Nephron (organoid): ENCODE data around the gene ANTXRL.
"Not testable (repeated sequence)": the region's sequence is repeated elsewhere in the genome, so short reads cannot be mapped to it uniquely, and the experiment has no call there.

ENCODE experiments used
- H3K27ac Mint-ChIP-seq, 3 experiments: 2 replicates each; pipeline ENCODE4 v1.8.0; 2020; ENCODE audit warnings: mixed read lengths in 3 of 3, mild to moderate bottlenecking in 2 of 3, moderate library complexity in 1 of 3
- H3K27me3 Mint-ChIP-seq: 2 replicates; pipeline ENCODE4 v1.8.0; 2021; ENCODE audit warnings: low read depth, mild to moderate bottlenecking, moderate library complexity, mixed read lengths
- H3K36me3 Mint-ChIP-seq: 2 replicates; pipeline ENCODE4 v1.8.0; 2020; ENCODE audit warnings: low read depth, mixed read lengths
- H3K4me1 Mint-ChIP-seq: 2 replicates; pipeline ENCODE4 v1.8.0; 2020; ENCODE audit warnings: mixed read lengths
- H3K4me3 Mint-ChIP-seq, 3 experiments: 2 replicates each; pipeline ENCODE4 v1.8.0; 2020; ENCODE audit warnings: mild to moderate bottlenecking in 3 of 3, mixed read lengths in 3 of 3, moderate library complexity in 2 of 3
- H3K9me3 Mint-ChIP-seq: 2 replicates; pipeline ENCODE4 v1.8.0; 2020; ENCODE audit warnings: mixed read lengths
- CTCF ChIP-seq, 3 experiments: fragments of 200-600 bp; sonication (generic); IDR thresholded peaks; one replicate each; pipeline ENCODE4 v1.5.0; 2021; ENCODE audit warnings: antibody characterized with exemption in 3 of 3; ENCODE audit not compliant: unreplicated experiment in 3 of 3

Gene ANTXRL

GRCh38 chr10:46293832-46294640 is 7.2 kb downstream of the ANTXRL start:
- Mint-ChIP-seq H3K36me3 (no peaks in the 10 kb centered on the region), H3K4me1 (peaks cover 5% of the 10 kb centered on the region), H3K9me3 (no peaks in the 10 kb centered on the region), H3K4me3 (no peak overlapping the region), H3K27ac (no peak overlapping the region), H3K27me3 (peaks cover 17% of the 10 kb centered on the region)
- TF ChIP-seq CTCF (IDR thresholded peaks at IDR 0.05; ENCODE audit: unreplicated experiment in 3 of 3) = no peak

- H3K4me3 Mint-ChIP-seq = no peak overlapping the region
- peaks cover 10% of the 10 kb centered on the region for H3K4me1 Mint-ChIP-seq
- no peaks in the 10 kb centered on the region for H3K9me3 Mint-ChIP-seq
Observed at GRCh38 chr10:46294641-46295220, 7.9 kb downstream of the ANTXRL start.

GRCh38 chr10:46295350-46296010 is 8.7 kb downstream of the ANTXRL start:
- not testable (repeated sequence) for H3K4me3 Mint-ChIP-seq, H3K9me3 Mint-ChIP-seq, H3K36me3 Mint-ChIP-seq, H3K27ac Mint-ChIP-seq
- Mint-ChIP-seq H3K27me3 (peaks cover 18% of the 10 kb centered on the region), H3K4me1 (peaks cover 13% of the 10 kb centered on the region)

More at GRCh38 chr10:46294641-46295220, 7.9 kb downstream of the ANTXRL start:
- Mint-ChIP-seq H3K36me3 (no peaks in the 10 kb centered on the region), H3K27me3 (peaks cover 18% of the 10 kb centered on the region), H3K27ac (no peak overlapping the region)
- TF ChIP-seq CTCF (IDR thresholded peaks at IDR 0.05; ENCODE audit: unreplicated experiment in 3 of 3) = no peak

- H3K36me3 Mint-ChIP-seq, H3K4me3 Mint-ChIP-seq, H3K9me3 Mint-ChIP-seq, H3K27ac Mint-ChIP-seq: not testable (repeated sequence)
- peaks cover 13% of the 10 kb centered on the region for H3K4me1 Mint-ChIP-seq
- H3K27me3 Mint-ChIP-seq = peaks cover 24% of the 10 kb centered on the region
Observed at GRCh38 chr10:46296086-46296485, 9.3 kb downstream of the ANTXRL start.

GRCh38 chr10:46296641-46297141 is 9.9 kb downstream of the ANTXRL start:
- peaks cover 20% of the 10 kb centered on the region for H3K27me3 Mint-ChIP-seq
- no peak overlapping the region for H3K27ac Mint-ChIP-seq
- H3K4me3 Mint-ChIP-seq = no peak overlapping the region
- no peak for TF ChIP-seq CTCF (IDR thresholded peaks at IDR 0.05; ENCODE audit: unreplicated experiment in 3 of 3)
- H3K4me1 Mint-ChIP-seq = peaks cover 13% of the 10 kb centered on the region
- no peaks in the 10 kb centered on the region for H3K9me3 Mint-ChIP-seq
- no peaks in the 10 kb centered on the region for H3K36me3 Mint-ChIP-seq

- Mint-ChIP-seq H3K9me3 (no peaks in the 10 kb centered on the region), H3K4me3 (no peak overlapping the region), H3K4me1 (peaks cover 13% of the 10 kb centered on the region), H3K27me3 (peaks cover 17% of the 10 kb centered on the region), H3K36me3 (no peaks in the 10 kb centered on the region), H3K27ac (no peak overlapping the region)
- TF ChIP-seq CTCF (IDR thresholded peaks at IDR 0.05; ENCODE audit: unreplicated experiment in 3 of 3) = no peak
Observed at GRCh38 chr10:46297406-46298204, 10.8 kb downstream of the ANTXRL start.
